Spleen (tissue), 7 donors: ENCODE results near the gene GINS2.

Experiments used
- CTCF ChIP-seq, 11 experiments: fragments of 200-600 bp in 7 of 11; fragments of 450-650 bp in 4 of 11; sonication (generic) in 4 of 11; IDR thresholded peaks in 8 of 11; conservative IDR thresholded peaks in 3 of 11; 1 replicate in 7 of 11; 2 replicates in 4 of 11; pipeline versions ENCODE4 v1.4.0 to v1.8.0; 2016 to 2021; ENCODE audit warnings: antibody characterized with exemption in 11 of 11, inconsistent platforms in 4 of 11, mild to moderate bottlenecking in 1 of 11
- POLR2A ChIP-seq, 3 donors: fragments of 450-650 bp; IDR thresholded peaks; one replicate each; pipeline ENCODE4 v1.5.1; 2017; ENCODE audit warnings: antibody characterized with exemption in 3 of 3, mild to moderate bottlenecking in 1 of 3
- POLR2AphosphoS5 ChIP-seq, 3 donors: sonication (generic); formaldehyde crosslinking; IDR thresholded peaks; one replicate each; pipeline ENCODE4 v1.5.1; 2017; ENCODE audit warnings: antibody characterized with exemption in 3 of 3
- donor health status: DM: no; HTN: no; CAD: no; lungs with moderate emphysema.
- donor health status: DM: no; HTN: no; CAD: no.
- donor health status: DM: no; HTN: no; CAD: no.

- TF ChIP-seq CTCF (IDR thresholded peaks at IDR 0.05 in 8 of 11, conservative IDR thresholded peaks at IDR 0.05 in 3 of 11) (no peak), POLR2A (IDR thresholded peaks at IDR 0.05) (no peak), POLR2AphosphoS5 (IDR thresholded peaks at IDR 0.05) (no peak)
Observed at GRCh38 chr16:85681255-85681654, 7.5 kb downstream of the GINS2 start.
